PC-3 (cell line): ENCODE results near the gene ABTB2.

Experiments
- CTCF ChIP-seq: fragments of 300-600 bp; sonication (generic); conservative IDR thresholded peaks from 2 replicates; pipeline ENCODE4 v1.5.1; 2017; ENCODE audit warnings: antibody characterized with exemption, low read depth, mild to moderate bottlenecking, low read length
- EZH2 ChIP-seq: fragments of 300-600 bp; sonication (generic); IDR thresholded peaks from one replicate; pipeline ENCODE4 v1.6.1; 2017; ENCODE audit warnings: antibody characterized with exemption, mild to moderate bottlenecking, low read length; ENCODE audit not compliant: unreplicated experiment

GRCh38 chr11:34140149-34140548 is 217.7 kb downstream of the ABTB2 start:
- no peak for TF ChIP-seq CTCF
- TF ChIP-seq EZH2 = no peak
